HG03571 (cell line): Measurements from ENCODE around the gene SPAG6.

Experiments
- ATAC-seq: cut with Tn5 transposase; IDR thresholded peaks from one replicate; pipeline ENCODE4 v1.9.1; 2021; ENCODE audit not compliant: unreplicated experiment

Gene SPAG6

GRCh38 chr10:22321924-22322640 lies 23.2 kb upstream of the SPAG6 start:
- no peak for ATAC-seq

- ATAC-seq = no peak
Measured at GRCh38 chr10:22322641-22323160, 22.6 kb upstream of the SPAG6 start.

- ATAC-seq = no peak
Measured at GRCh38 chr10:22323538-22324305, 21.6 kb upstream of the SPAG6 start.

GRCh38 chr10:22324413-22324812 lies 20.9 kb upstream of the SPAG6 start:
- no peak for ATAC-seq

- ATAC-seq = no peak
Measured at GRCh38 chr10:22324893-22325271, 20.4 kb upstream of the SPAG6 start.

GRCh38 chr10:22325272-22326144 lies 19.8 kb upstream of the SPAG6 start:
- ATAC-seq = no peak

GRCh38 chr10:22326145-22326702 lies 19.1 kb upstream of the SPAG6 start:
- no peak for ATAC-seq

- no peak for ATAC-seq
Measured at GRCh38 chr10:22329150-22329549, 16.1 kb upstream of the SPAG6 start.

GRCh38 chr10:22332116-22332692 lies 13.1 kb upstream of the SPAG6 start:
- no peak for ATAC-seq

GRCh38 chr10:22333167-22333974 lies 11.9 kb upstream of the SPAG6 start:
- no peak for ATAC-seq

- no peak for ATAC-seq
Measured at GRCh38 chr10:22333975-22334282, 11.4 kb upstream of the SPAG6 start.

GRCh38 chr10:22334414-22335172 lies 10.7 kb upstream of the SPAG6 start:
- no peak for ATAC-seq

GRCh38 chr10:22335173-22335933 lies 9.9 kb upstream of the SPAG6 start:
- no peak for ATAC-seq

- ATAC-seq = no peak
Measured at GRCh38 chr10:22338185-22338900, 7.0 kb upstream of the SPAG6 start.

GRCh38 chr10:22338931-22339330 lies 6.4 kb upstream of the SPAG6 start:
- no peak for ATAC-seq

- ATAC-seq = no peak
Measured at GRCh38 chr10:22339761-22340328, 5.5 kb upstream of the SPAG6 start.

GRCh38 chr10:22340329-22341189 lies 4.7 kb upstream of the SPAG6 start:
- ATAC-seq = peak; percentile 43
